ENCODE results near the gene FKBP9. TPM values are rescaled to one million over a fixed set of nuclear protein-coding genes. Genes with fewer than 3 reads are reported as not detected.

FKBP9 gene
- total and polyA plus RNA-seq, 2 donors (not counting 3 experiments of a cell fraction or from before 2014, with no cell fraction given), result 88.7 to 124 TPM

GRCh38 chr7:33048704-33049103 lies 91.5 kb downstream of the FKBP9 start:
- CTCF ChIA-PET, result interaction anchor here (1.5 to 2.8 kb wide), 7 partner anchors 9 to 248 kb away, joined by 3 to 12 read pairs (median 10); no protein-coding TSS in a partner anchor

More at GRCh38 chr7:33048704-33049103, 91.5 kb downstream of the FKBP9 start:
- H3K27ac ChIP-seq (ENCODE audit: insufficient read depth, low read depth, low read length), result no peak overlapping the region
- intact Hi-C loops (cut with micrococcal nuclease), result no loop called here
- no peak overlapping the region for H3K4me3 ChIP-seq (replicated peaks in 1 of 3; ENCODE audit: insufficient read depth in 1 of 3, low read depth in 1 of 3, low read length in 3 of 3)
- H3K4me2 ChIP-seq (ENCODE audit: insufficient read depth, low read length), result no peak overlapping the region
- H2AFZ ChIP-seq (ENCODE audit: low read depth, low read length), result no peak overlapping the region
- POLR2A ChIA-PET, result no interaction called here
- H3K4me1 ChIP-seq (ENCODE audit: control insufficient read depth, extremely low read depth, insufficient read depth, low read length), result peaks cover 1% of the 10 kb centered on the region
- TF ChIP-seq, protein P1, sequence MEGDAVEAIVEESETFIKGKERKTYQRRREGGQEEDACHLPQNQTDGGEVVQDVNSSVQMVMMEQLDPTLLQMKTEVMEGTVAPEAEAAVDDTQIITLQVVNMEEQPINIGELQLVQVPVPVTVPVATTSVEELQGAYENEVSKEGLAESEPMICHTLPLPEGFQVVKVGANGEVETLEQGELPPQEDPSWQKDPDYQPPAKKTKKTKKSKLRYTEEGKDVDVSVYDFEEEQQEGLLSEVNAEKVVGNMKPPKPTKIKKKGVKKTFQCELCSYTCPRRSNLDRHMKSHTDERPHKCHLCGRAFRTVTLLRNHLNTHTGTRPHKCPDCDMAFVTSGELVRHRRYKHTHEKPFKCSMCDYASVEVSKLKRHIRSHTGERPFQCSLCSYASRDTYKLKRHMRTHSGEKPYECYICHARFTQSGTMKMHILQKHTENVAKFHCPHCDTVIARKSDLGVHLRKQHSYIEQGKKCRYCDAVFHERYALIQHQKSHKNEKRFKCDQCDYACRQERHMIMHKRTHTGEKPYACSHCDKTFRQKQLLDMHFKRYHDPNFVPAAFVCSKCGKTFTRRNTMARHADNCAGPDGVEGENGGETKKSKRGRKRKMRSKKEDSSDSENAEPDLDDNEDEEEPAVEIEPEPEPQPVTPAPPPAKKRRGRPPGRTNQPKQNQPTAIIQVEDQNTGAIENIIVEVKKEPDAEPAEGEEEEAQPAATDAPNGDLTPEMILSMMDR (IDR thresholded peaks at IDR 0.05; ENCODE audit: extremely low read depth in 1 of 2, insufficient read depth in 1 of 2, low read depth in 1 of 2, low read length in 2 of 2), result no peak
- TF ChIP-seq POLR2AphosphoS5 (IDR thresholded peaks at IDR 0.05; ENCODE audit: insufficient read depth, low read depth, low read length) (no peak), JUN (IDR thresholded peaks at IDR 0.05; ENCODE audit: borderline replicate concordance, insufficient read depth, insufficient read length, low read depth) (no peak), FOS (IDR thresholded peaks at IDR 0.05; ENCODE audit: borderline replicate concordance, insufficient read depth, low read length) (no peak), EZH2 (IDR thresholded peaks at IDR 0.05; ENCODE audit: borderline replicate concordance, low read depth, low read length, severe bottlenecking) (no peak), MAX (IDR thresholded peaks at IDR 0.05; ENCODE audit: insufficient read depth, insufficient read length) (no peak), POLR2A (IDR thresholded peaks at IDR 0.05; ENCODE audit: low read depth, low read length) (no peak), MYC (IDR thresholded peaks at IDR 0.05; ENCODE audit: low read depth, low read length) (no peak), GATA2 (IDR thresholded peaks at IDR 0.05; ENCODE audit: insufficient read depth, insufficient read length, low read depth, low read length) (no peak)
- H3K9ac ChIP-seq (replicated peaks; ENCODE audit: extremely low read depth, insufficient read depth, low read length), result no peak overlapping the region
- no peaks in the 10 kb centered on the region for H3K9me3 ChIP-seq (replicated peaks; ENCODE audit: control insufficient read depth, insufficient read depth, low read length)
- no peaks in the 10 kb centered on the region for H3K9me1 ChIP-seq (replicated peaks; ENCODE audit: control insufficient read depth, extremely low read depth, insufficient read depth, low read length)
- no peaks in the 10 kb centered on the region for H3K27me3 ChIP-seq (ENCODE audit: control insufficient read depth in 2 of 2, insufficient read depth in 2 of 2, low read length in 2 of 2)
- DNase-seq (ENCODE audit: low read depth, low spot score) (no peak), FAIRE-seq (no peak)
- H3K36me3 ChIP-seq (ENCODE audit: control insufficient read depth in 2 of 2, extremely low read depth in 1 of 2, insufficient read depth in 2 of 2, low read length in 2 of 2), result no peaks in the 10 kb centered on the region
- dilution Hi-C loops (cut with MboI; ENCODE audit: extremely low pct_ligation_motif_present, low sequenced_read_pairs), result no loop called here
- peaks cover 5% of the 10 kb centered on the region for H4K20me1 ChIP-seq (replicated peaks; ENCODE audit: control insufficient read depth, extremely low read depth, insufficient read depth, low read length)
- no TSS peak for BruUV-seq (replicated peaks)
- peaks cover 88% of the 10 kb centered on the region for H3K79me2 ChIP-seq (ENCODE audit: control insufficient read depth, insufficient read depth, low read length)

Data from endothelial cell of umbilical vein (primary cell).